HepG2 (cell line): Measurements from ENCODE around the gene DNAJA3. TPM values are rescaled to one million over a fixed set of nuclear protein-coding genes. Genes with fewer than 3 reads are reported as not detected.

Experiments used
- AKAP8 ChIP-seq: sonication (generic); formaldehyde crosslinking; IDR thresholded peaks from 2 replicates; pipeline ENCODE4 v1.5.1; 2020; ENCODE audit warnings: mild to moderate bottlenecking, missing genetic modification reagents
- BRD4 ChIP-seq: sonication (generic); formaldehyde crosslinking; IDR thresholded peaks from 2 replicates; pipeline ENCODE4 v1.4.0; 2020; ENCODE audit warnings: missing genetic modification reagents
- DMAP1 ChIP-seq: IDR thresholded peaks from 2 replicates; pipeline ENCODE4 v1.6.1; 2016
- FOSL1 ChIP-seq: sonication (generic); formaldehyde crosslinking; IDR thresholded peaks from 2 replicates; pipeline ENCODE4 v1.9.0; 2021; ENCODE audit warnings: missing genetic modification reagents, borderline replicate concordance
- IKZF4 ChIP-seq: sonication (generic); formaldehyde crosslinking; IDR thresholded peaks from 2 replicates; pipeline ENCODE4 v1.5.1; 2020; ENCODE audit warnings: borderline replicate concordance, mild to moderate bottlenecking, low read depth, missing genetic modification reagents; ENCODE audit errors: not compliant biosample characterization
- KLF11 ChIP-seq: IDR thresholded peaks from 2 replicates; pipeline ENCODE4 v1.6.1; 2016; ENCODE audit warnings: missing compliant biosample characterization
- KLF12 ChIP-seq: sonication (generic); formaldehyde crosslinking; IDR thresholded peaks from 2 replicates; pipeline ENCODE4 v1.4.0; 2020; ENCODE audit warnings: missing genetic modification reagents, borderline replicate concordance
- KLF13 ChIP-seq: sonication (generic); formaldehyde crosslinking; IDR thresholded peaks from 2 replicates; pipeline ENCODE4 v1.4.0; 2020; ENCODE audit warnings: mild to moderate bottlenecking, missing genetic modification reagents
- MIXL1 ChIP-seq: IDR thresholded peaks from 2 replicates; pipeline ENCODE4 v1.6.1; 2016
- MTF2 ChIP-seq: sonication (generic); formaldehyde crosslinking; IDR thresholded peaks from 2 replicates; pipeline ENCODE4 v1.5.0; 2020; ENCODE audit warnings: missing genetic modification reagents, borderline replicate concordance
- NR2C2 ChIP-seq: sonication (generic); formaldehyde crosslinking; IDR thresholded peaks from 2 replicates; pipeline ENCODE4 v1.4.0; 2020; ENCODE audit warnings: missing genetic modification reagents, mild to moderate bottlenecking, moderate library complexity, borderline replicate concordance
- NR2F2 ChIP-seq: IDR thresholded peaks from 2 replicates; pipeline ENCODE4 v1.6.1; 2012; ENCODE audit warnings: low read depth, inconsistent platforms, borderline replicate concordance
- RFX5 ChIP-seq: IDR thresholded peaks from 2 replicates; pipeline ENCODE4 v1.6.1; 2011; ENCODE audit warnings: low read depth, low read length, improper control_type of control experiment
- SIN3B ChIP-seq: fragments of 150-350 bp; IDR thresholded peaks from 2 replicates; pipeline ENCODE4 v1.6.1; 2014; ENCODE audit warnings: low read length
- TGIF2 ChIP-seq: IDR thresholded peaks from 2 replicates; pipeline ENCODE4 v1.6.1; 2016; ENCODE audit warnings: control low read depth, missing compliant biosample characterization
- THAP11 ChIP-seq: IDR thresholded peaks from 2 replicates; pipeline ENCODE4 v1.6.1; 2016; ENCODE audit warnings: missing biosample characterization, missing genetic modification reagents
- TRIM22 ChIP-seq: fragments of 450-650 bp; IDR thresholded peaks from 2 replicates; pipeline ENCODE4 v1.6.1; 2017
- ZBTB7A ChIP-seq: sonication (generic); formaldehyde crosslinking; IDR thresholded peaks from 2 replicates; pipeline ENCODE4 v1.8.0; 2022; ENCODE audit warnings: mild to moderate bottlenecking, missing genetic modification reagents
- ZFP36 ChIP-seq: fragments of 150-350 bp; IDR thresholded peaks from 2 replicates; pipeline ENCODE4 v1.6.1; 2018; ENCODE audit warnings: borderline replicate concordance, low read length, low read depth; ENCODE audit not compliant: partially characterized antibody
- ZMAT3 ChIP-seq: sonication (generic); formaldehyde crosslinking; conservative IDR thresholded peaks from 2 replicates; pipeline ENCODE4 v1.7.0; 2021; ENCODE audit warnings: missing genetic modification reagents
- ZNF225 ChIP-seq: sonication (generic); formaldehyde crosslinking; IDR thresholded peaks from 2 replicates; pipeline ENCODE4 v1.4.0; 2020; ENCODE audit warnings: mild to moderate bottlenecking, missing genetic modification reagents
- ZNF24 ChIP-seq: fragments of 450-650 bp; IDR thresholded peaks from 2 replicates; pipeline ENCODE4 v1.6.1; 2017; ENCODE audit warnings: antibody characterized with exemption, mild to moderate bottlenecking
- polyA plus RNA-seq, 8 experiments: library from polyadenylated mRNA; depleted of rRNA in 3 of 8; stranded (reverse) in 7 of 8; unstranded in 1 of 8; fragments of >200 nt; fragmentation: Illumina TruSeq in 4 of 8; extraction: Trizol in 4 of 8; gene quantifications; 2 replicates each; pipeline versions ENCODE4 v1.2.1 to v1.2.3, GENCODE V29; 2011 to 2016; ENCODE audit warnings: low read depth in 4 of 8, missing spikeins in 1 of 8, mixed read lengths in 1 of 8; ENCODE audit not compliant: insufficient read depth in 1 of 8
- total RNA-seq, 5 experiments: library from RNA; depleted of rRNA; stranded (reverse); fragments of >200 nt; fragmentation: Illumina TruSeq; extraction: Trizol; gene quantifications; 2 replicates each; pipeline ENCODE4 v1.2.3, GENCODE V29; 2016; ENCODE audit warnings: low read depth in 1 of 5
- TF ChIP-seq, protein P1 (sequence below): sonication (generic); formaldehyde crosslinking; IDR thresholded peaks from 2 replicates; pipeline ENCODE4 v1.4.0; 2020; ENCODE audit warnings: missing genetic modification reagents, borderline replicate concordance
- TF ChIP-seq, protein P2 (sequence below): sonication (generic); formaldehyde crosslinking; IDR thresholded peaks from 2 replicates; pipeline ENCODE4 v1.4.0; 2020; ENCODE audit warnings: missing genetic modification reagents, borderline replicate concordance

Gene DNAJA3
- total and polyA plus RNA-seq, 2 of the 13 experiments (the other 11 are each of a cell fraction or from before 2014, with no cell fraction given) = 77.0 to 83.3 TPM

DNA sequence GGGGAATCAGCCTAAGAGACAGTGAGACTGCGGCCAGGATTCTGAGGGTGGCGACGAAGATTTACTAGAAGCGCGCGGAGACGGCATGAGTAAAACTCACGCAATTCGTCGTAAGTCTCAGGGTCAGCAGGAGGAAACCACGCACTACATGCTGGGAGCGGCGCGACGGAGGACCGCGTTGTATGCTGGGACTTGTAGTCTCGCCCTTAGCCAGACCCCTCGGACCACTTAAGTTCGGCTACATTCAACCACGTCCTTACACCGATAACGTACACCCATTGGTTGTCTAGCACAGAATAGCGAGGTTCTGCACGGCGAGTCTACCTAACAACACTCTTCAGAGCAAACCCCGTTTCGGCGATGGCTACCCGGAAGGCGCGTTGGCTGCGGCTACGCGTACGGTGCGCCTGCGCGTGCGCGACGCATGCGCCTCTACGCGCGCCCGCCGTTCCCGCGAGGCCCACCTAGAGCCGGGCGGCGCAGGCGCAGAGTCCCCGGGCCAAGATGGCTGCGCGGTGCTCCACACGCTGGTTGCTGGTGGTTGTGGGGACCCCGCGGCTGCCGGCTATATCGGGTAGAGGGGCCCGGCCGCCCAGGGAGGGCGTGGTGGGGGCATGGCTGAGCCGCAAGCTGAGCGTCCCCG, at the start of gene DNAJA3 (continued):
- TF ChIP-seq RFX5 (peak; percentile 50; the same call in 1 of the 2 replicates), FOSL1 (no peak), NR2C2 (CRISPR knock-in tag) (peak; percentile 82; the same call in 1 of the 2 replicates), KLF11 (CRISPR knock-in tag) (no peak), BRD4 (CRISPR knock-in tag) (no peak; the same call in 1 of the 2 replicates), THAP11 (CRISPR knock-in tag) (peak; percentile 97), TGIF2 (CRISPR knock-in tag) (no peak), SIN3B (peak; percentile 39), DMAP1 (CRISPR knock-in tag) (peak; percentile 78), KLF12 (CRISPR knock-in tag) (no peak), MTF2 (CRISPR knock-in tag) (no peak), ZNF24 (no peak), KLF13 (no peak), ZNF225 (CRISPR knock-in tag) (no peak), MIXL1 (peak; percentile 43; the same call in 1 of the 2 replicates), AKAP8 (CRISPR knock-in tag) (no peak; the same call in 1 of the 2 replicates), ZBTB7A (CRISPR knock-in tag) (peak; percentile 44; the same call in 1 of the 2 replicates), TRIM22 (no peak), ZFP36 (no peak), ZMAT3 (0 out of 2 replicates have a peak, but pooled peaks have one; percentile 86), NR2F2 (peak; percentile 8; the same call in 1 of the 2 replicates), IKZF4 (CRISPR knock-in tag) (peak; percentile 32)
- TF ChIP-seq, protein P1, sequence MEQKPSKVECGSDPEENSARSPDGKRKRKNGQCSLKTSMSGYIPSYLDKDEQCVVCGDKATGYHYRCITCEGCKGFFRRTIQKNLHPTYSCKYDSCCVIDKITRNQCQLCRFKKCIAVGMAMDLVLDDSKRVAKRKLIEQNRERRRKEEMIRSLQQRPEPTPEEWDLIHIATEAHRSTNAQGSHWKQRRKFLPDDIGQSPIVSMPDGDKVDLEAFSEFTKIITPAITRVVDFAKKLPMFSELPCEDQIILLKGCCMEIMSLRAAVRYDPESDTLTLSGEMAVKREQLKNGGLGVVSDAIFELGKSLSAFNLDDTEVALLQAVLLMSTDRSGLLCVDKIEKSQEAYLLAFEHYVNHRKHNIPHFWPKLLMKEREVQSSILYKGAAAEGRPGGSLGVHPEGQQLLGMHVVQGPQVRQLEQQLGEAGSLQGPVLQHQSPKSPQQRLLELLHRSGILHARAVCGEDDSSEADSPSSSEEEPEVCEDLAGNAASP (CRISPR knock-in tag) = no peak
- TF ChIP-seq, protein P2, sequence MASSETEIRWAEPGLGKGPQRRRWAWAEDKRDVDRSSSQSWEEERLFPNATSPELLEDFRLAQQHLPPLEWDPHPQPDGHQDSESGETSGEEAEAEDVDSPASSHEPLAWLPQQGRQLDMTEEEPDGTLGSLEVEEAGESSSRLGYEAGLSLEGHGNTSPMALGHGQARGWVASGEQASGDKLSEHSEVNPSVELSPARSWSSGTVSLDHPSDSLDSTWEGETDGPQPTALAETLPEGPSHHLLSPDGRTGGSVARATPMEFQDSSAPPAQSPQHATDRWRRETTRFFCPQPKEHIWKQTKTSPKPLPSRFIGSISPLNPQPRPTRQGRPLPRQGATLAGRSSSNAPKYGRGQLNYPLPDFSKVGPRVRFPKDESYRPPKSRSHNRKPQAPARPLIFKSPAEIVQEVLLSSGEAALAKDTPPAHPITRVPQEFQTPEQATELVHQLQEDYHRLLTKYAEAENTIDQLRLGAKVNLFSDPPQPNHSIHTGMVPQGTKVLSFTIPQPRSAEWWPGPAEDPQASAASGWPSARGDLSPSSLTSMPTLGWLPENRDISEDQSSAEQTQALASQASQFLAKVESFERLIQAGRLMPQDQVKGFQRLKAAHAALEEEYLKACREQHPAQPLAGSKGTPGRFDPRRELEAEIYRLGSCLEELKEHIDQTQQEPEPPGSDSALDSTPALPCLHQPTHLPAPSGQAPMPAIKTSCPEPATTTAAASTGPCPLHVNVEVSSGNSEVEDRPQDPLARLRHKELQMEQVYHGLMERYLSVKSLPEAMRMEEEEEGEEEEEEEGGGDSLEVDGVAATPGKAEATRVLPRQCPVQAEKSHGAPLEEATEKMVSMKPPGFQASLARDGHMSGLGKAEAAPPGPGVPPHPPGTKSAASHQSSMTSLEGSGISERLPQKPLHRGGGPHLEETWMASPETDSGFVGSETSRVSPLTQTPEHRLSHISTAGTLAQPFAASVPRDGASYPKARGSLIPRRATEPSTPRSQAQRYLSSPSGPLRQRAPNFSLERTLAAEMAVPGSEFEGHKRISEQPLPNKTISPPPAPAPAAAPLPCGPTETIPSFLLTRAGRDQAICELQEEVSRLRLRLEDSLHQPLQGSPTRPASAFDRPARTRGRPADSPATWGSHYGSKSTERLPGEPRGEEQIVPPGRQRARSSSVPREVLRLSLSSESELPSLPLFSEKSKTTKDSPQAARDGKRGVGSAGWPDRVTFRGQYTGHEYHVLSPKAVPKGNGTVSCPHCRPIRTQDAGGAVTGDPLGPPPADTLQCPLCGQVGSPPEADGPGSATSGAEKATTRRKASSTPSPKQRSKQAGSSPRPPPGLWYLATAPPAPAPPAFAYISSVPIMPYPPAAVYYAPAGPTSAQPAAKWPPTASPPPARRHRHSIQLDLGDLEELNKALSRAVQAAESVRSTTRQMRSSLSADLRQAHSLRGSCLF (CRISPR knock-in tag) = no peak
